K562 (cell line): ENCODE measurements around the gene ABLIM1.

Source experiments
- BCLAF1 ChIP-seq, 2 experiments: fragments of 450-650 bp in 1 of 2; IDR thresholded peaks; 2 replicates each; pipeline ENCODE4 v1.6.1; 2011 to 2017; ENCODE audit warnings: low read depth in 2 of 2, antibody characterized with exemption in 1 of 2, borderline replicate concordance in 1 of 2, low read length in 1 of 2, mild to moderate bottlenecking in 1 of 2, mixed read lengths in 1 of 2; ENCODE audit not compliant: control insufficient read depth in 1 of 2
- CTCF ChIP-seq, 3 experiments: IDR thresholded peaks in 2 of 3; conservative IDR thresholded peaks in 1 of 3; 2 replicates each; pipeline ENCODE4 v1.5.1; 2011 to 2012; ENCODE audit warnings: low read length in 3 of 3, mild to moderate bottlenecking in 3 of 3, control low read depth in 2 of 3, improper control_type of control experiment in 1 of 3, inconsistent platforms in 1 of 3, low read depth in 1 of 3, mixed read lengths in 1 of 3, moderate library complexity in 1 of 3; ENCODE audit not compliant: insufficient read depth in 2 of 3
- HOMEZ ChIP-seq: fragments of 250-450 bp; sonication (Bioruptor Pico); IDR thresholded peaks from 2 replicates; pipeline ENCODE4 v1.4.0; 2020; ENCODE audit warnings: mild to moderate bottlenecking, moderate library complexity
- KDM2B ChIP-seq: fragments of 250-450 bp; sonication (Bioruptor Pico); IDR thresholded peaks from 2 replicates; pipeline ENCODE4 v1.8.0; 2021; ENCODE audit warnings: mild to moderate bottlenecking, moderate library complexity
- MED1 ChIP-seq: sonication (generic); formaldehyde crosslinking; IDR thresholded peaks from 2 replicates; pipeline ENCODE4 v1.8.1; 2023; ENCODE audit warnings: missing genetic modification reagents, borderline replicate concordance
- POLR2A ChIP-seq: fragments of 450-650 bp; conservative IDR thresholded peaks from 2 replicates; pipeline ENCODE4 v1.6.1; 2016
- RBBP5 ChIP-seq: fragments of 200-600 bp; sonication (generic); IDR thresholded peaks from 2 replicates; pipeline ENCODE4 v1.6.1; 2012; ENCODE audit warnings: borderline replicate concordance, mild to moderate bottlenecking, low read length, control low read depth, inconsistent platforms; ENCODE audit not compliant: insufficient read depth, poor library complexity, severe bottlenecking
- ZNF431 ChIP-seq: sonication (generic); formaldehyde crosslinking; IDR thresholded peaks from 2 replicates; pipeline ENCODE4 v1.8.0; 2022; ENCODE audit warnings: mild to moderate bottlenecking, missing genetic modification reagents
- TF ChIP-seq, protein P1 (sequence below): fragments of 450-650 bp; formaldehyde crosslinking; IDR thresholded peaks from 2 replicates; pipeline ENCODE4 v1.4.0; 2020; ENCODE audit warnings: mild to moderate bottlenecking, moderate library complexity

- no peak for TF ChIP-seq CTCF (IDR thresholded peaks at IDR 0.05 in 2 of 3, conservative IDR thresholded peaks at IDR 0.05 in 1 of 3; ENCODE audit: insufficient read depth in 2 of 3, low read depth in 1 of 3, low read length in 3 of 3)
- TF ChIP-seq, protein P1, sequence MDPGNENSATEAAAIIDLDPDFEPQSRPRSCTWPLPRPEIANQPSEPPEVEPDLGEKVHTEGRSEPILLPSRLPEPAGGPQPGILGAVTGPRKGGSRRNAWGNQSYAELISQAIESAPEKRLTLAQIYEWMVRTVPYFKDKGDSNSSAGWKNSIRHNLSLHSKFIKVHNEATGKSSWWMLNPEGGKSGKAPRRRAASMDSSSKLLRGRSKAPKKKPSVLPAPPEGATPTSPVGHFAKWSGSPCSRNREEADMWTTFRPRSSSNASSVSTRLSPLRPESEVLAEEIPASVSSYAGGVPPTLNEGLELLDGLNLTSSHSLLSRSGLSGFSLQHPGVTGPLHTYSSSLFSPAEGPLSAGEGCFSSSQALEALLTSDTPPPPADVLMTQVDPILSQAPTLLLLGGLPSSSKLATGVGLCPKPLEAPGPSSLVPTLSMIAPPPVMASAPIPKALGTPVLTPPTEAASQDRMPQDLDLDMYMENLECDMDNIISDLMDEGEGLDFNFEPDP (CRISPR knock-in tag), result no peak
- TF ChIP-seq POLR2A, result no peak
- no peak for TF ChIP-seq BCLAF1 (IDR thresholded peaks at IDR 0.05; ENCODE audit: borderline replicate concordance in 1 of 2, control insufficient read depth in 1 of 2, low read depth in 2 of 2, low read length in 1 of 2)
- TF ChIP-seq MED1, result no peak
- TF ChIP-seq KDM2B (CRISPR knock-in tag), result no peak
- TF ChIP-seq RBBP5, result no peak
- TF ChIP-seq ZNF431 (CRISPR knock-in tag), result no peak
- no peak for TF ChIP-seq HOMEZ
Observed at GRCh38 chr10:114551636-114551972, 106.5 kb downstream of the ABLIM1 start.
